Islet precursor cell (in vitro differentiated cells): ENCODE measurements around the gene SEC61B.
A peak's percentile ranks its signal among the peaks of the same experiment; 100 is the strongest.

Source experiments
- DNase-seq: peaks from one replicate; pipeline ENCODE4 v3.0.0-alpha.2; 2018

SEC61B gene

DNA sequence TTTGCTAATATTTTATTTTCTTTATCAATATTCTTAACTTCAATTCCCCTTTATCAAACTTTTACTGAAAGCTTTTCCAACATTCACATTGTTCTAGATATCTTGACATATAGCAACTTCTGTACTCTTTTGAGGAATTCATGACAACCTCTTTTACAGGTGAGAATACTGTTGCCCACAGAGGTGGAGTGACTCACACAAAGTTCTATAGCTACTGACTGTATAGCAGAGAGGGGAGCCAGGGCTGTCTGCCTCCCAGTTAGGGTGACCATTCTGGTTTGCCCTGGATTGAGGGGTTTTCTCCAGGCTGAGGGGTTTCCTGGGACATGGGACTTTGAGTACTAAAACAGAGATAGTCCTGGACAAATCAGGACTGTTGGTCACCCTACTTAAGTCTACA lies 16.2 kb downstream of the SEC61B start:
- DNase-seq, result no peak

DNA sequence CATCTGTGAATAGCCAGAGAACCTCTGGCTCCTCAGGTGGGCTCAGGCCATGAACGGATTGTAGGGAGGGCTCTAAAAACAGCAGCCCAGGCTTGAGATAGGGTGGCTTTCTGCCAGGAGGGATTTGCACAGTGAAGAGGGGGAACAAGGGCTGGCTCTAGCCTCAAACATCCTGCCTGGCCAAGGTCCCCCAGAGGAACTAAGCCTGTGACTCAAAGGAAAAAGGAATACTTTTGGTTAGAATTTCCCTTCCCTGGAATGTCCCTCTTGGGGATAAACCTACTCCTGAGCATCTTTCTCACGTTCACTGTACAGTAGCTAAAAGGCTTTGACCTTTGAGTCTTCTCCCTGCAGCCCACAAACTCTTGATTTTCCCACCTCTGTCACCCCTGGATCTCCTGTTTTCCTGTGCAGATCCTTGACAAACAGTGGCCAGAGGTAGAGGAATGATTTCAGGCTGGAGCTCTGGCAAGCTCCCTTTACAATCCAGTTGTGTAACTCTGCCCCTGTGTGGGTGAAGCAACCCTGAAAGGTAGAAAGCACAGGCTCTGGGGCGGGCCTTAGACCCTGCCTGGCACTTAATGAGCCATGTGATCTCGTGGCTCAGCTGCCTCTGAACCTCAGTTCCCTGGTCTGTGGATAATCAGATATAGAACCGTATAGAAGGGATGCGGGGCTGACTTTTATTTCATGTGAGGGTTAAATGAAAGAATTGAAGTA lies 17.4 kb downstream of the SEC61B start:
- no peak for DNase-seq

DNA sequence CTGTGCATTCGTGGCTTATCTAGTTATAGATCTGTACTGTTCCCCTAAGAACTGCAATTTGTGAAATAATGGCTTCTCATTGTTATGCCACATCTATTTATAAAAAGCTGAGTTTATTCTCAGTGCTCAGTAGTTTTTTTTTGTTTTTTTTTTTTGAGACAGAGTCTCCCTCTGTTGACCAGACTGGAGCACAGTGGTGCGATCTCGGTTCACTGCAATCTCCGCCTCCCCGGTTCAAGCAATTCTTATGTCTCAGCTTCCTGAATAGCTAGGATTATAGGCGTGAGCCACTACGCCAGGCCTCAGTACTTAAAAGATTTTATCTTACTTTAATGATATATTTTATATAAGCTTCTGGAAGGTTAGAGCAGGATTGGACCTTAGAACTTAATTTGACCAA lies 19.0 kb downstream of the SEC61B start:
- DNase-seq, result no peak

DNA sequence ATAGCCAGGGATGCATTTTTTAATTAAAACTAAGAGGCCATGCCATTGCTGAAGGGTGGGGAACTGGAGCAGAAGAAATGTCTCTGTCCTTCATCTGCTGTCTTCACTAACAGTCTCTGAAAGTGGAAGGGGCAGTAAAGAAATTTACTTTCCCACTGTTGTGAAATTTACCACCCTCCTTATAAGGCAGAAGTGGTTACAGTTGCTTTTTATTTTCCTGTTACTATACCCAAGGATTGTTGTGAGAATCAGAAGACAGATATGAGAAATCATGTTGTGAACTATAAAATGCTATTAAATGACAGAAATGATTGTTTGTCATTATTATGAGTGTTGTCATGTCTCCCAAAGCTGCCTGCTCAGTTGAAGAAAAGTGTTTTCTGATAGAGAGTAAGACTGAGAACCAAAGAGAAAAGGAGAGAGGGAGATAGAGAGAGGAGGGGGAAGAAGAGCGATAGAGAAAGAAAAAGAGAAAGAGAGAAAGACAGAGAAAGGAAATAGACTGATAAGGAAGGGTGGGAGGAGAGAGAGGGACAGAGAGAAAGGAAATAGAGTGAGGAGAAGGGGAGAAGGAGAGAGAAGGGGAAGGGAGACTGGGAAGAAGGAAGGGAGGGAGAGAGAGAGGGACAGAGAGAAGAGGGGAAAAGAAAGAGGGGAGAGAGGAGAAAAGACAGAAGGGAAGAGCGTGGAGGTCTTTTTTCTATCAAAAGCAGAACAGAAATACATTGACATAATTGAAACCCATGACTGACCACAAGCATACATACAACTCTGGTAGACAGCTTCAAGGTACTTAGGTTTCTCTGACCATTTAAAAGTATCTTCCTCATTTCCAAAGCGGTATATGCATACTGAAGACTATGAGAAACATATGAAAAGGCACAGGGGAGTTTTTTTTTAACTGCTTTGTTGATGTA lies 22.5 kb downstream of the SEC61B start:
- no peak for DNase-seq

DNA sequence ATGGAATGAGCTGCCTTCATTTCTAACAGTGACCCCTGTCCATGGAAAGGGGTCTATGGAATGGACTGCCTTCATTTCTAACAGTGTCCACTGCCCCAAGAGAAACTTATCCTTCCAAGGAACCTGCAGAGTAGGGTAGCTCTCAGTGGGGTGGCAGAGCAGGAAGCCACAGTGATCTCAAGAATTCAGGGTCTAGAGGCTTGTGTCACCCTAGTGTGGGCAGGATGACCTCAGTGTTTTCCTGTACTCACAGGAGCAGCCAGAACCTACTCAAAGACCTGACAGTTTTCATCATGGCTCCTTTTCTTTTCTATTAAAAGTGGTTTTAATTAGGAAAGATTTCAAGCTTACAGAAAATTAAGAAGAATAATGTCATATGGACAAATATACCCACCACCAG lies 27.5 kb downstream of the SEC61B start:
- DNase-seq, result no peak

DNA sequence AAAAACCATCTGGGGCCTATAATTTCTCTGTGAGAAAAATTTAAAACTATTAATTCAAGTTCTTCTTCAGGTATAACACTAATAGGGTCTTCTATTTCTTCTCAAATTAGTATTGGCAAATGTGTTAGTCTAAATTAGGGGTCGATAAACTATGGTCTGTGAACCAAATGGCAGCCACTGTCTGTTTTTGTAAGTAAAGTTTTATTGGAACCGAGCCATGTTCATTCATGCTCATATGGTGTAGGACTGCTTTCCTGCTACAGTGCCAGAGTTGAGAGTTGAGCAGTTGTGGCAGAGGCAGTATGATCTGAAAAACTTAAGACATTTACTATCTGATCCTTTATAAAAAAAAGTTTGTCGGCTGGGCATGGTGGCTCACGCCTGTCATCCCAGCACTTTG lies 29.1 kb downstream of the SEC61B start:
- no peak for DNase-seq

DNA sequence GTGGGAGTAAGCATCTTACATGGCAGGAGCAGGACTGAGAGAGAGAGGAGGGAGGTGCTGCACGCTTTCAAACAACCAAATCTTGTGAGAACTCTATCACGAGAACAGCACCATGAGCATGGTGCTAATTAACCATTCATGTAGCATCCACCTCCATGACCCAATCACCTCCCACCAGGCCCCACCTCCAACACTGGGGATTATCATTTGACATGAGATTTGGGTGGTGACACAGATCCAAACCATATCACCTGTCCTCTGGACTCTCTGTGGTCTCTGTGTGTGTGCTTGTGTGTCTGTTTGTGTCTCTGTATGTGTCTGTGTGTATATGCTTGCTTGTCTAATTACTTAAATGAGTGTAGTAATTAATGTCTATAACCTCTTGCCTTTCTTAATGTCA lies 31.1 kb downstream of the SEC61B start:
- DNase-seq, result no peak

DNA sequence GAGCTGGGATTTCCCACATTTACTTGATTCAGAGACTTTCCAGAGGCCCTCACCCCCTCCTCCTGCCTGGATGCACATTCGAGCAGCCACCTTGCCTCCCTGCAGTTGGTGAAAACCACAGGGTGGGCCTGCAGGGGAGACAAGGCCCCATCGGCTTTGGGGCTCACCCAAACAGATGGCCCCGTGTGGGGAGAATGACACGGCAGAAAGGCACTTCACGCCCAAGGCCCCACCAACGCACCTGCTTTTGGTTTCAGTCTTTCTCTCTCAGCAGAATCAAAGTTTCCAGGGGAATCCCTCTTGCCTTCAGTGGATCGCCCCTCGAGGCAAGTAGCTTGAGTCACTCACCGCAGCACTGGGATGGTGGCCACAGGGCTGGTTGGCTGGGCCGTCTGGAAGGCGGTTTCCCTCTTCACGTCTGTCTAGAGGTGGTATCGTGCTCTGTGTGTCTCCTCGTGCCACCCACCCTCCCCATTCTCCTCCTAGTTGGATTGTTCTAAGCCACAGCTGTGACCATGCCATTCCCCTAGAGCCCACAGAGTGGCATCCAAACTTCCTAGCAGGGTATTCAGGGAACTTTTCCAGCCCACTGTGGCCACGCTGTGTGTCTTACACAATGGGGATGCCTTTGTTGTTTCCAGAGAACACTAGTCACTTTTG lies 31.8 kb downstream of the SEC61B start:
- DNase-seq, result peak; percentile 65

DNA sequence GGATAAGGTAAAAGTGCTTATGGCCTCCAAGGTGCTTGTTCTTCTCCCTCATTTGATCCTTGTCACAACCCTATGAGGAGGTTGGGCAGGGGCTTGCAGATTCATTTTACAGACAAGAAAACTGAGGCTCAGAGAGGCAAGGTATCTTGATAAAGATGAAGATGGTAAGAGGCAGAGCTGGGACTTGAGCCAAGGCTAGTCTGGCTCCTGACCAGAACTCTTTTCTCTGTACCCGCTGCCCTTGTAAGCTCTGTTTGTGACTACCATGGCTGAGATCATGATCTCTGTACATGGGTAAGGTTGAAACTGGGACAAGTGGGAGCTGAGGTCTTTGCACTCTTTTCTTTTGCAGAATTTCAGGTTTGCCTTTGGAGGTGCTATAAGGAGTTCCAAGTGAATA lies 33.6 kb downstream of the SEC61B start:
- DNase-seq, result no peak

DNA sequence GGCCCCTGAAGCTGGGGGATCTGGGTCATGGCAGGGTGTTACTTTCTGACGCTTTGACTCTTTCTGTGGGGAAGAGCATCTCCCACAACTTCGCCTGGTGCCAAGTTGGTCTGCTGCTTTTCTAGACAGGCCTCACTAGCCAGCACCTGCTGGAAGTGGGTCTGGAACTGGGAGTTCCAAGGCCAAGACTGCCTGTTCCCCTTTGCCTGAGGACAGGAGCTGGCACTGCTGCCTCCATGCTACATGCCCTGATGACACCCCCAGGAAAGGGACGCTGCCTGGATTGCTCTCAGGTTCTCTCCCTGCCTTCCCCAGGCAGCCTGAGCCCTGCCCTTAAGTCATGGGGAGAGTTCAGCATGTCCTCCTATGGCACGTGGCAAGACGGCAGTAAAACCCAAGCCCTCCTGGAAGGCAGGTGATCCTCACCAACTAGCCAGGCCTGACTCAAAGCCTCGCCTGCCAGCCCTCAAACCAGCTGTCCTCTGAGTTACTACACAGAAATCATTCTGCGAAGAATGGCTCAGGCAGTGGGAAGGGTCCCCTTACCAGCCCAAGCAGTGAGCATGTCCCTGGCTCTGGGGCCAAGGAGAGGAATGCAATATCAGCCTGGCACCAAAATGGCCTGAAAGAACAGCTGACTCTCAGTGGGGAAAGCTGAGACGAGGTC lies 35.8 kb downstream of the SEC61B start:
- DNase-seq, result no peak

DNA sequence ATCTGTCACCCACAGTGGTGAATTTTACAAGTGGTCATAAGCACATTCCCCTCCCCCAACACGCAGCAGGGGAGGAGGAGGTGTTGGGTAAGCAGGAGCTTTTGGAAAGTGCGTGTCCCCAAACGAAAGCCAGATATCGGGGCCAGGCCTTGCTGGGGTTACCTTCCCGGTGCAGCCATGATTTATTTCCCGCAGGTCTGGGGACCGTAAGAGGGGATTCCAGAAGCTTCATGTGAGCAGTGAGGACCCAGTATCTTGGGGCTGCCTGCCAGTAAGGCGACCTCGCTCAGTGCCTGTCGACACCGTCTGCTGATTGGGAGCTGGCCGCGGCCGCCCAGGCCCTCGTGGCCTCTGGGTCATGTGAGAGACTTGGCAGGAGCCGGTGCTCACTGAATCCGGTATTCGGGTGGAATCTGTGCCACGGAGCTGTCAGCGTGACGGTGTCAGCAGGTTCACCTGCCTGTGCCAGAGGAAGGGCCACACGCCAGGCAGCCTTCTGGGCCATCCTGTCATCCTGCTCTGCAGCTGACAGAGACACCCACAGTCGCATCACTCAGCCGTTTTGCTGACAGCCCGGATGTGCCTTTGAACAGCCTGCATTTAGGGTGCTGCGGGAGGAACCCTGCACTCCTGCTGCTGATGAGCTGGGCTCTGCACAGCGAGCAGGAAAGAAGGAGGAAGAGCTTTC lies 37.3 kb downstream of the SEC61B start:
- DNase-seq, result peak; percentile 57

DNA sequence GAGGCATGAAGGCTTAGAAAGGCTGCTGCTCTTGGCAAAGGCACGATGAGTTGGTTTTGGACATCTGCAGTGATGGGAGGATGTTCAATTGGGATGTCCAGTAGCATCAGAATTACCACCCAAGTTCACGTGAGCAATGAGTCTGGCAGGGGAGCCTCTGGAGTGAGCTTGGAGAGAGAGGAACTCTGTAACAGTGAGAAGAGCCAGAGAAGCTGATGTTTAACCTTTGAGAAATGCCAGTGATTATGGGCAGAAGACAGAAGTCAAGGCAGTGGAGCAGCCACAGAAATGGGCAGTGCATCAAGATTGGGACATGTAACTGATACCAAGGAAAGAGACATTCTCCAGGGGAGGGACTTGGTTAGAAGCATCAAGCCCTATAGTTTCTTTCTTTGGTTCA lies 39.8 kb downstream of the SEC61B start:
- no peak for DNase-seq

DNA sequence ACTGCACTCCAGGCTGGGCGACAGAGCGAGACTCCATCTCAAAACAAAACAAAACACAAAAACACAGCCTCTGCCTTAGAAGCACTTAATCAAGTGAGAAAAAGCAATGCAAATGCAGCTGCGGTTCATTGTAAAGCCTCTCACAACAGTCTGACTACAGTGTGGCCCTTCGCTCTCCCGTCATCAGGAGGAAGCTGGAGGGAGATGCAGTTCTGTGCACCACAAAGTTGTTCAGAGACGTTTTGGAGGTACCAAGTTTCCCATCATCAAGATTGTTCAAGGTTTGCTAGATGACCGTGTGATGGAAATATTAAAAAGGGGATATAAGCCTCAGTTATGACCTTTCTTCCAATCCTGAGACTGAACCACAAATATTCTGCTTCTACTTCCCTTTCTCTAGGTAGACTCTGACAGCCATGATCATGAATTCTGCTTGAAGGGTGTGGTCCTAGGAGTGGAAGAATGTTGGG lies 40.9 kb downstream of the SEC61B start:
- no peak for DNase-seq

DNA sequence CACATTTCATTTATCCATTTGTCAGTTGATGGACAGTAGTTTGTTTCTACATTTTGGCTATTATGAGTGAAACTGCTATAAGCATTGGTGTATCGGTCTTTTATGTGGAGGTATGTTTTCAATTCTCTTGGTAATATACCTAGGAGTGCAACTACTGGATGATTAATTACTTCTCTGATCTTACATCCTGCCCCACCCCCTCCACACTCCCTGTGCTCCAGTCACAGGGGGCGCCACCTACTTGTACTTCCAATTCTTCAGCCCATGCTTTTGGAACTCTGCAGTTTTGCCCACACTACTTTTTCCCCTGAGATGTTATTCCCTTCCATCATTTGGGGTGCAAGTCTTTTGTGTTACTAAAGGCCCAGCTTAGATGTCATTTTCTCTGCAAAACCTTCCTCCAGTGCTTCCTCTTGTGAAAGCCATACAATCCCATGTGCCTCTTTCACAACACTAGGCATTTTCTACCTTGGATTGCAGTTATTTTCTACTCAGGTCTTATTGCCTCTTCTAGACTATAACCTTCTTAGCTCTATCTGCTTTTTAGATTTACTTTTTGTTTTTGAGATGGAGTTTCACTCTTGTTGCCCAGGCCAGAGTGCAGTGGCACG lies 42.1 kb downstream of the SEC61B start:
- no peak for DNase-seq

DNA sequence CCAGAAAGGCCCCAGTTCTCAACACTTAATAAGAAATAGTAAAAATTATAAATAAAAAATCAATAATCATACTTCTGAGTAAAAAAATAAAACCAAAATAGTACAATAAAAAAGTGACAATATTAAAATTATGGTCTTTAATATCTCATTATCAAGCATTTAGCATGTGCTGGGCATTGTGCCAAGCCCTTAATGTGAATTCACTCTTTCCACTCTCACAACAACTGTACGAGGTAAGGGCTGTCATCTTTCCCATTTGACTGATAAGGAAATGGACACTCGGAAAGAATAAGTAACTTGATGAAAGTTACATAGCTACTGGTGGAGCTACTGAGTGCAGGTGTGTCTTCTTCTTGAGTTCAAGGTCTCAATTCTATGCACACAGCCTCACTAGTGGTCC lies 43.6 kb downstream of the SEC61B start:
- DNase-seq, result no peak

DNA sequence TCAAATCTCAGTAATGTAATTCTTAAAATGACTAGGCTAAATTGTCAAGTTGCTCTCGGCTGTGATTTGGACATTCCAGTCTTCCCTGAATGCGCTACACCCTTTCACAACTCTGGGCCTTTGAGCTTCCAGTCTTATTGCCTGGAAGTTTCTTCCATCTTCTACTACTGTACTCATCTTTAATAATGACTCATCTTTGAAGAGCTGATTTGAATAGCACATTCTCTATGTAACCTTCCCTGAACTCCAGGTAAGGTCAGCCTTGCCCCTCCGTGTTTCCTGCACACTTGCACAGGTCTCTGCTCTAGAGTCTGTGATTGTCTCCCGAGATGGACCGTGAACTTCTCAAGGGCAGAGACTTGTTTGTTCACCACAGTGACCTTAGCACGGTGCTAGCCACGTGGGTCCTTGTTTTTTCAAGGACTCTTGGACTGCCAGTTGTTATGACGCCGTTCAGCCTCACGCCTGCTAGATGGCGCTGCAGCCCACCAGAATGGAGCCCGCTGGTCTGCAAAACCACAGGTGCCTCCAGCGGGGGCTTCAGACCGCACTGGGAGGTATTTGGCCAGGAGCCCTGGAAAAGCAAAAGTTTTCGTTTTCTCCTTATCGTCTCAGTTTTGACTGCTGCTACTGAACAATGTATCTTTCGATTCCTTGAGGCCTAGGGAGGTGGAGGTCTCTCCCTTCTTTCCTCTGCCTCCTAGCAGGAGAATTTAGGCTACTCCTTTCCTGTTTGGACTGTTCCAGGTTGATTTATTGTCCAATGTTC lies 44.4 kb downstream of the SEC61B start:
- peak; percentile 88 for DNase-seq

DNA sequence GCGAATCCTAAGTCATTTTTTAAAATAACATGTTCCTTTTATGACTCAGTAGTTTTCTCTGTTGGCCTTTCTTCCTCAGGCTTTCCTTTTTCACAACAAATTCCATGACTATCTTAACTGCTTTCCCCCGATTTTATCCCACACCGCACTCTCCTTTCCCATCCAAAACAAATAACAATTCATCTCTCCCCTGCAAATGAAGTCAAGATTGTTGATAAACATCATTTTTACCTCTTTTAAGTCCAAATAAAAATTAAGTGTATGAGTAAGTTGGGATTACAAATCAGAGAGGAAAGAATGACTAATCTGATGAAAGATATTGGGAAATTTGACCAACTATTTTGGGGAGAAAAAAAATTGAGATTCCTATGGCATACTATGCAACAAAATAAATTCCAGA lies 47.3 kb downstream of the SEC61B start:
- no peak for DNase-seq

DNA sequence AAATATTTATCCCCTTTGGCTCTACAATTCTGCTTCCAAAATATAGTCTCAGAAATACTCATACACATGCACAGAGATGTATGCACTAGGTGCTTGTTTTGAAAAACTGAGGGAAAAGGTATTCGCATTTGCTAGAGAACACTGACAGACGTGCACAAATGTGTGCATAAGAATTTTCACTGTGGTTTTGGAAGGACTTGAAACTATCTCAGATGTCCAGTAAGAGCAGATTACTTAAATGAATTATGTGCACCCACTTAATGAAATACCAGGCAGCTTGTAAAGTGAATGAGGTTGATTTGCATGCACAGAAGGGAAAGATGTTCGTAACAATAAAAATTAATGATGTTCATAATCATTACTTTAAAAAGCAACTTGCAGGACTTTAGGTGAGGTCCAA lies 48.4 kb downstream of the SEC61B start:
- no peak for DNase-seq

DNA sequence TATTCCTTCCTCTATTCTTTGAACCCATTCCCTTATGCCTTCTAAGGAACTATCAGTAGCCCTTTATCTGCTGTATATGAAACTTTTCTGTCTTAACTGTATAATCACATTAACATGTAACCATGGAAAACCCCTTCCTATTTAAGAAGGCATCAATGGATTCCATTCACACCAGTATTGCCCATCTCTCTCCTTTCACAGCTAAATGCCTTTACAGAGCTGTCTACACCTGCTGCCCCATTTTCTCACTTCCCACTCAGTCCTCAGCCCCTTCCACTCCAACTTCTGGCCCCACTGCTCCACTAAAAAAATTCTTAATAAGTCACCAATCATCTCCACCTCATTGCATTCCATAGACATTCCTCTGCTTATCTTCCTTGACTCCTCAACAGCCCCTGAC lies 50.8 kb downstream of the SEC61B start:
- no peak for DNase-seq

DNA sequence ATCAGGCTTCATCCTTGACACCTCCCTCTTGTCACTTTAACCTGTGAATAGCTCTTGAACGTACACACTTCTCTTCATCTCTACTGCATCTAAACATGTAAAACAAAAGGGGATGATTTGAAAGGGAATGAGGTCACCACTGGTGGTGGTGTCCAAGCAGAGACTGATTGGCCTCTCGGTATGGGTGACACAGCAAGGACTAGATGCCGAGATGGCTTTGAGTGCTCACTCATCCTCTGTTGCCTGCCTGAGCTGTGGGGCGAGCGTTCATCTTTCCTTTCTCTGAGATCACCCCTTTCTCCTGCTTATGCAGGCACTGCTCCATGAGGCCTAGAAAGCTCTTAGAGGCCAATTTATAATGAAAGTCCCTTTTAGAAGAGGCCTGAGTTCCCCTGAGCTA lies 51.9 kb downstream of the SEC61B start:
- no peak for DNase-seq

DNA sequence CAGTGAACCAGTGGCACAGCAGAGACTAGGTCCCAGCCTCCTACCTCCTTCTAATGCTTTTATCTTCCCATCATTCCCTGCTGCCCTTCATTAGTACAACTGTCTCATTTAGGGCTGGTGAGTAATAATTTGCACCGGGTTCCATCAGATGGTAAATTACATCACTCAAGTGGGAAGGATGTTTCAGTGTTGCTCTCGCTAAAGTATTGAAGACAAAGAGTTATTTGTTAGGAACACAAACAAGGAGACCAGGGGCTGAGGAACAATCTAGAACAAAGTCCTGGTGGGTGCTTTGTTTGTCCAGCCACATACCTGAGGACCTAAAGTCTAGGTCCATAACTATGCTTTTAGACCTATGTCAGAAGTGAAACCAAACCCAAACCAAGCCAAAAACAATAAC lies 52.4 kb downstream of the SEC61B start:
- DNase-seq, result no peak
